PC-9 (cell line): Measurements from ENCODE around the gene PTGR3. TPM values are rescaled to one million over a fixed set of nuclear protein-coding genes. Genes with fewer than 3 reads are reported as not detected.

Source experiments
- BruUV-seq: library from RNA; stranded (reverse); fragments of 400-500 nt; replicated peaks from 2 replicates; lab custom pipeline; 2021; lab: Mats Ljungman, UMichigan
- CTCF ChIA-PET: fragments of 300-600 bp; sonication (Branson Sonifier 250); formaldehyde crosslinking; loops from one replicate; lab custom pipeline; 2022; ENCODE audit warnings: antibody characterized with exemption; lab: Charles Lee
- POLR2A ChIA-PET: fragments of 300-600 bp; sonication (Branson Sonifier 250); formaldehyde crosslinking; loops from one replicate; lab custom pipeline; 2022; ENCODE audit warnings: antibody characterized with exemption; ENCODE audit not compliant: unreplicated experiment; lab: Charles Lee
- DNase-seq, 2 experiments: peaks; one replicate each; pipeline versions ENCODE4 v3.0.0 to v3.0.0-alpha.2; 2015 to 2022; ENCODE audit warnings: mixed read lengths in 1 of 2
- H2AFZ ChIP-seq: fragments of 200-600 bp; sonication (generic); 2 replicates; pipeline ENCODE4 v1.8.1; 2017; ENCODE audit warnings: antibody characterized with exemption
- H3F3A ChIP-seq: fragments of 200-600 bp; sonication (generic); 2 replicates; pipeline ENCODE4 v1.8.1; 2017; ENCODE audit warnings: antibody characterized with exemption, mild to moderate bottlenecking, low read depth; ENCODE audit not compliant: insufficient read depth
- H3K27ac ChIP-seq: fragments of 200-600 bp; sonication (generic); 2 replicates; pipeline ENCODE4 v1.6.1; 2016; ENCODE audit warnings: mixed run types
- H3K27me3 ChIP-seq: fragments of 200-600 bp; sonication (generic); 2 replicates; pipeline ENCODE4 v1.6.1; 2016; ENCODE audit warnings: low read depth, mixed run types; ENCODE audit not compliant: insufficient read depth
- H3K36me3 ChIP-seq: fragments of 200-600 bp; sonication (generic); 2 replicates; pipeline ENCODE4 v1.6.1; 2016; ENCODE audit warnings: low read depth, mixed run types
- H3K4me1 ChIP-seq: fragments of 200-600 bp; sonication (generic); replicated peaks from 2 replicates; pipeline ENCODE4 v1.6.1; 2016; ENCODE audit warnings: mixed run types; ENCODE audit not compliant: insufficient read depth
- H3K4me2 ChIP-seq: fragments of 200-600 bp; sonication (generic); 2 replicates; pipeline ENCODE4 v1.6.1; 2017; ENCODE audit warnings: mixed run types
- H3K4me3 ChIP-seq: fragments of 200-600 bp; sonication (generic); 2 replicates; pipeline ENCODE4 v1.6.1; 2016; ENCODE audit warnings: mixed run types
- H3K79me2 ChIP-seq: fragments of 200-600 bp; sonication (generic); 2 replicates; pipeline ENCODE4 v1.6.1; 2017; ENCODE audit warnings: low read depth, mixed run types
- H3K9me2 ChIP-seq: fragments of 200-600 bp; sonication (generic); 2 replicates; pipeline ENCODE4 v1.8.1; 2017; ENCODE audit warnings: mild to moderate bottlenecking; ENCODE audit not compliant: insufficient read depth
- H3K9me3 ChIP-seq: fragments of 200-600 bp; sonication (generic); 2 replicates; pipeline ENCODE4 v1.8.1; 2016; ENCODE audit warnings: low read depth; ENCODE audit not compliant: insufficient read depth
- H4K20me1 ChIP-seq: fragments of 200-600 bp; sonication (generic); 2 replicates; pipeline ENCODE4 v1.8.1; 2017; ENCODE audit not compliant: insufficient read depth
- CTCF ChIP-seq: fragments of 200-600 bp; sonication (generic); conservative IDR thresholded peaks from 2 replicates; pipeline ENCODE4 v1.6.1; 2017; ENCODE audit warnings: mixed run types, antibody characterized with exemption, mild to moderate bottlenecking, moderate library complexity
- EZH2 ChIP-seq: fragments of 200-600 bp; sonication (generic); IDR thresholded peaks from 2 replicates; pipeline ENCODE4 v1.8.0; 2017; ENCODE audit warnings: antibody characterized with exemption, low read depth
- intact Hi-C: fragments of 100-400 bp; cut with micrococcal nuclease; formaldehyde crosslinking; loops from one replicate; pipeline ENCODE4 v1.10.0; 2022; ENCODE audit not compliant: unreplicated experiment
- total RNA-seq: library from RNA; stranded (reverse); gene quantifications from 2 replicates; pipeline ENCODE4 v1.2.3, GENCODE V29; 2021

The PTGR3 gene
- total RNA-seq, 1 experiment from 2014 or later = 38.4 TPM

- TF ChIP-seq EZH2 (no peak), CTCF (no peak)
- Histone ChIP-seq H3K4me3 (no peak overlapping the region), H3K27me3 (no peaks in the 10 kb centered on the region), H3K27ac (no peak overlapping the region), H3F3A (no peaks in the 10 kb centered on the region), H3K9me2 (no peaks in the 10 kb centered on the region), H3K4me1 (no peaks in the 10 kb centered on the region), H3K79me2 (no peaks in the 10 kb centered on the region), H3K4me2 (no peak overlapping the region), H3K36me3 (no peaks in the 10 kb centered on the region), H4K20me1 (no peaks in the 10 kb centered on the region), H2AFZ (no peak overlapping the region), H3K9me3 (no peaks in the 10 kb centered on the region)
- intact Hi-C loops = no loop called here
- no peak for DNase-seq
- ChIA-PET CTCF (no interaction called here), POLR2A (no interaction called here)
- BruUV-seq = no TSS peak
These were observed 46.2 kb upstream of the PTGR3 start for GRCh38 chr18:75255094-75255493.

- POLR2A ChIA-PET = no interaction called here
- Histone ChIP-seq H2AFZ (no peak overlapping the region), H3K27ac (no peak overlapping the region), H3F3A (no peaks in the 10 kb centered on the region), H3K4me1 (no peaks in the 10 kb centered on the region), H3K36me3 (no peaks in the 10 kb centered on the region), H3K4me2 (no peak overlapping the region), H3K79me2 (no peaks in the 10 kb centered on the region), H4K20me1 (no peaks in the 10 kb centered on the region), H3K4me3 (no peak overlapping the region), H3K9me2 (no peaks in the 10 kb centered on the region), H3K9me3 (no peaks in the 10 kb centered on the region), H3K27me3 (no peaks in the 10 kb centered on the region)
- intact Hi-C loops = no loop called here
- TF ChIP-seq CTCF (no peak), EZH2 (no peak)
- no peak for DNase-seq
- CTCF ChIA-PET = no interaction called here
- no TSS peak for BruUV-seq
These were observed 44.8 kb upstream of the PTGR3 start for GRCh38 chr18:75253784-75254183.

GRCh38 chr18:75253043-75253442 is 44.1 kb upstream of the PTGR3 start:
- TF ChIP-seq CTCF (no peak), EZH2 (no peak)
- H3K9me2 ChIP-seq = no peaks in the 10 kb centered on the region
- H3K79me2 ChIP-seq = no peaks in the 10 kb centered on the region
- intact Hi-C loops = no loop called here
- no peaks in the 10 kb centered on the region for H3K36me3 ChIP-seq
- H3K4me3 ChIP-seq = no peak overlapping the region
- no peak for DNase-seq
- no peaks in the 10 kb centered on the region for H3K4me1 ChIP-seq
- no peaks in the 10 kb centered on the region for H3F3A ChIP-seq
- ChIA-PET POLR2A (no interaction called here), CTCF (no interaction called here)
- no peaks in the 10 kb centered on the region for H4K20me1 ChIP-seq
- H2AFZ ChIP-seq = no peak overlapping the region
- H3K4me2 ChIP-seq = no peak overlapping the region
- H3K27me3 ChIP-seq = no peaks in the 10 kb centered on the region
- BruUV-seq = no TSS peak
- H3K27ac ChIP-seq = no peak overlapping the region
- no peaks in the 10 kb centered on the region for H3K9me3 ChIP-seq
